KBM-7 (cell line): Measurements from ENCODE around the gene CLK3.
"Not testable (repeated sequence)": the region's sequence is repeated elsewhere in the genome, so short reads cannot be mapped to it uniquely, and the experiment has no call there.

Experiments used
- DNase-seq: peaks from one replicate; pipeline ENCODE4 v3.0.0-alpha.2; 2015
- in situ Hi-C: fragments of 300-500 bp; cut with MboI; formaldehyde crosslinking; loops from 2 replicates; pipeline ENCODE4 v1.14.3; 2020; ENCODE audit warnings: low sequenced_read_pairs, low pct_unique_long_range_greater_than_20kb, mixed read lengths

Gene CLK3

GRCh38 chr15:74615508-74616365, at the start of gene CLK3:
Gene CLK3 (plus strand): TSS chr15:74615836. CDS start chr15:74619197, 3,361 bp downstream.
- peak; percentile 99 for DNase-seq

GRCh38 chr15:74568594-74568993, 47.0 kb upstream of the CLK3 start:
- in situ Hi-C loops = no loop called here
- no peak for DNase-seq

More at GRCh38 chr15:74615508-74616365, at the start of gene CLK3:
- in situ Hi-C loops = no loop called here

- DNase-seq = no peak
- in situ Hi-C loops = no loop called here
Observed at GRCh38 chr15:74569731-74570070, 45.9 kb upstream of the CLK3 start.

- in situ Hi-C loops = no loop called here
- DNase-seq = no peak
Observed at GRCh38 chr15:74571191-74571590, 44.4 kb upstream of the CLK3 start.

GRCh38 chr15:74573987-74574386, 41.6 kb upstream of the CLK3 start:
- in situ Hi-C loops = no loop called here
- DNase-seq = no peak

- DNase-seq = no peak
- in situ Hi-C loops = no loop called here
Observed at GRCh38 chr15:74578496-74578994, 37.1 kb upstream of the CLK3 start.

- in situ Hi-C loops = no loop called here
- DNase-seq = no peak
Observed at GRCh38 chr15:74579001-74579400, 36.6 kb upstream of the CLK3 start.

- no peak for DNase-seq
- in situ Hi-C loops = no loop called here
Observed at GRCh38 chr15:74580538-74581350, 34.9 kb upstream of the CLK3 start.

- in situ Hi-C loops = no loop called here
- no peak for DNase-seq
Observed at GRCh38 chr15:74584204-74584603, 31.4 kb upstream of the CLK3 start.

GRCh38 chr15:74584779-74585178, 30.9 kb upstream of the CLK3 start:
- in situ Hi-C loops = no loop called here
- DNase-seq = no peak

GRCh38 chr15:74585191-74585590, 30.4 kb upstream of the CLK3 start:
- in situ Hi-C loops = no loop called here
- no peak for DNase-seq

GRCh38 chr15:74585857-74586256, 29.8 kb upstream of the CLK3 start:
- no peak for DNase-seq
- in situ Hi-C loops = no loop called here

- no peak for DNase-seq
Observed at GRCh38 chr15:74589826-74590225, 25.8 kb upstream of the CLK3 start.

GRCh38 chr15:74592222-74592621, 23.4 kb upstream of the CLK3 start:
- in situ Hi-C loops = no loop called here
- DNase-seq = no peak

More at GRCh38 chr15:74589826-74590225, 25.8 kb upstream of the CLK3 start:
- in situ Hi-C loops = no loop called here

- DNase-seq = no peak
- in situ Hi-C loops = no loop called here
Observed at GRCh38 chr15:74593122-74593521, 22.5 kb upstream of the CLK3 start.

- DNase-seq = no peak
- in situ Hi-C loops = no loop called here
Observed at GRCh38 chr15:74594455-74594854, 21.2 kb upstream of the CLK3 start.

- in situ Hi-C loops = no loop called here
- no peak for DNase-seq
Observed at GRCh38 chr15:74595271-74595670, 20.4 kb upstream of the CLK3 start.

- DNase-seq, in situ Hi-C loops: not testable (repeated sequence)
Observed at GRCh38 chr15:74596736-74597135, 18.9 kb upstream of the CLK3 start.

GRCh38 chr15:74597146-74597705, 18.4 kb upstream of the CLK3 start:
- in situ Hi-C loops, DNase-seq: not testable (repeated sequence)
